Cardiac fibroblast (primary cell): ENCODE data around the gene JPT2.

Source experiments
- DNase-seq, 2 donors: peaks; one replicate each; pipeline versions ENCODE4 v3.0.0 to v3.0.0-alpha.2; 2010; ENCODE audit warnings: low read depth in 2 of 2
- H3K4me3 ChIP-seq, 2 donors: replicated peaks in 1 of 2; 1 replicate in 1 of 2; 2 replicates in 1 of 2; pipeline ENCODE4 v1.5.1; 2011; ENCODE audit warnings: low read depth in 2 of 2, low read length in 2 of 2, mild to moderate bottlenecking in 2 of 2, moderate library complexity in 1 of 2
- CTCF ChIP-seq: IDR thresholded peaks from one replicate; pipeline ENCODE4 v1.5.1; 2011; ENCODE audit warnings: low read depth, mild to moderate bottlenecking, low read length, inconsistent platforms

JPT2 gene

GRCh38 chr16:1673424-1674151, 4.5 kb upstream of the JPT2 start:
- TF ChIP-seq CTCF, result no peak
- no peak for DNase-seq
- no peak overlapping the region for H3K4me3 ChIP-seq

- DNase-seq, result no peak
- H3K4me3 ChIP-seq, result no peak overlapping the region
- no peak for TF ChIP-seq CTCF
Measured at GRCh38 chr16:1674306-1674705, 3.8 kb upstream of the JPT2 start.

- peak; percentile 30 to 71 for DNase-seq
- TF ChIP-seq CTCF, result no peak
- no peak overlapping the region for H3K4me3 ChIP-seq
Measured at GRCh38 chr16:1674751-1675664, 3.1 kb upstream of the JPT2 start.

GRCh38 chr16:1676661-1677060, 1.4 kb upstream of the JPT2 start:
- no peak for DNase-seq
- H3K4me3 ChIP-seq, result no peak overlapping the region
- no peak for TF ChIP-seq CTCF

- no peak for DNase-seq
- H3K4me3 ChIP-seq, result no peak overlapping the region
- TF ChIP-seq CTCF, result no peak
Measured at GRCh38 chr16:1677339-1677738, 740 bp upstream of the JPT2 start.

GRCh38 chr16:1678500-1679098, 520 bp downstream of the JPT2 start:
- H3K4me3 ChIP-seq, result peak overlapping the region; percentile 76 to 84
- TF ChIP-seq CTCF, result no peak
- peak; percentile 34 to 44 for DNase-seq
